Epithelial cell of prostate (primary cell): ENCODE results near the gene C1orf174.

Source experiments
- DNase-seq: peaks from one replicate; pipeline ENCODE4 v3.0.0-alpha.2; 2011; ENCODE audit warnings: low read depth, low spot score
- H3K27ac ChIP-seq: fragments of 450-650 bp; 2 replicates; pipeline ENCODE4 v1.5.1; 2017; ENCODE audit warnings: mild to moderate bottlenecking

C1orf174 gene

DNA sequence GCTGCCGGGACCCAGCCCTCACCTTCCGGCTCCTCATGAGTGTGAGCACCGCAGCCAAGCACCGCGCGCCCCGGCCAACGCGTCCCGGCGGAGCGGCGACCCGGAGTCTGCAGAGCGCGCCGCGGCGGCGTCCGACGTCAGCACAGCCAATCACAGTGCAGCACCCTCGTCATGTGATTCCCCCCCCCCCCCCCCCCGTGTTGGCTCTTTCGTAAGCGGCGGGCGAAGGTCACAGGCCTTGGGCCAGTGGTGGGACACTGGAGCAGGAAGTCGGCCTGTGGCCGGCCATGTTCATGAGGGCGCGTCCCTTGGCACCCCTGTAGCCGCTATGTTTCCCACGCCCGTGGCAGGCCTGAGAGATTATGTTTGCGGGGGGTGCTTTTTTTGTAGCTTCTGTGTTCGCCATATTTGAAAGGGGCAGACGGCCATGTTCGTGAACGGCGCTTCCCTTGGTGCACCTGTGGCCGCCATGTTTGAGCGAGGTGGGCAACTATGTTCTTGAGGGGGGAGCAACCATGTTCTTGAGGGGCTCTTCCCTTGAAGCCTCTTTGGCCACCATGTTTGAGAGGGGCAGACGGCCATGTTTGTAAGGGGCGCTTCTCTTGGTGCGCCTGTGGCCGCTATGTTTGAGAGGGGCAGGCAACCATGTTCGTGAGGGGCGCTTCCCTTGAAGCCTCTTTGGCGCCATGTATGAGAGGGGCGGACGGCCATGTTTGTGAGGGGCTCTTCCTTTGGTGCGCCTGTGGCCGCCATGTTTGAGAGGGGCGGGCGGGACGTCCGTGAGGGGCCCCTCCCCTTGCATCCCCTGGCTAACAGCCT is at the start of gene C1orf174:
Gene C1orf174 (minus strand): TSS at position 123 of the 819 bp plus-strand sequence. CDS start 86 bp downstream, at position 37.
- peak; percentile 77 for DNase-seq

DNA sequence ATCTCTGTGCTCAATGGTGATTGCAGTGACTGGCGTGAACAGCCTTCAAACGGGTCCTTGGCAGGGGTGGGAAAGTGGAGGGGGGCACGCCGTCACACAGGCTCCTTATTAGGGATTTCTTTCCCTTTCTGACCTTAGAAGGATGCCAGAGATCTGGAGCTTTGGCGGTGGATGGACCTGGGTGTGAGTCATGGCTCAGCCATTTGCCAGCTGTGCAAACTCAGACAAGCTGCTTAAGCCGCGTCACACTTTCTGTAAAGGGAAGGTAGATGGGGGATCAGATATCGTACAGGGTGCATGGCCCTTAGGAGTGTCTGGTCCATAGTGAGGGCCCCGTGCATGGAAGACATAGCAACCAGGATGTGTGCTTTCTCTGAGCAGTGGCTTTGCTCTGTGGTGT is 48.3 kb upstream of the C1orf174 start:
- DNase-seq: peak; percentile 29
- H3K27ac ChIP-seq: no peak overlapping the region

More for the DNA sequence above, at the start of gene C1orf174:
- peak within 1 kb of the TSS; percentile 95 for H3K27ac ChIP-seq

DNA sequence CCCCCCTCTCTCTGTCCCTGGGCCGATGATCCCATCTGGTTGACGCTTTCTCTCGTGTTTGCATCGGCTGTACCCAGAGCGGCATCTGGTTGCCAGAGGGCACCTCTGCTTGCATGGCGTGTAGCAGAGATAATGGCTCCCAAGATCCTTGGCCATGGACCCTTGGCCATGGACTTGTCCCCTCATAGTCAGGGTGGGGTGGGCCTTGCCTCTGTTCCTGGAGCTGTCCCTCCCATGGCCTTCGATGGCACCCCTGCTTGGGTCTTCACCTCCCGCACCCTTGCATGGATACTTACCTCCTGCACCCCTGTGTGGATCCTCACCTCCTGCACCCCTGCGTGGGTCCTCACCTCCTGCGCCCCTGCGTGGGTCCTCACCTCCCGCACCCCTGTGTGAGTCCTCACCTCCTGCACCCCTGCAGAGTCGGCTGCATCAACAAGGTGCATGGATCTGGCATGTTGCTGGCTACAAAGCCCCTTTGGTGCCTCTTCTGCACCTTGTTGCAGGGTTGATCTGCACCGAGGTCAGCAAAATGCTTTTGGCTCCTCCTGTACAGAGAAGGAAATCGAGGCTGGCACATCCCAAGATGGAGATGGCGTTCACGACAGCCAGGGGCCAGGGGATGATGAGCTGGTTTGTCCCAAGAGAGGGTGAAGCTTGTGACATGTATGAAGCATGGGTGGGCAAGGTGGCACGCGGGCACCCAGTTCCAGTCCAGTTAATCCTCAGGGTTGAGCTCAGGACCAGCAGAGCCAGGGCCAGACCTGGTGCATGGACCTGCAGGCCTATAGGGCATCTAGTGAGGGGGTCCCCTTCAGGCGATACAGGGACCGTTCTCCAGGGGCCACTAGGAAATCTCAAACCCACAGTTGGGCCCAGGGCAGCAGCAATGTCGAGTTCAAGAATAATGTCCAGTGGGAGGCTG is 46.1 kb upstream of the C1orf174 start:
- no peak for DNase-seq
- H3K27ac ChIP-seq: no peak overlapping the region

DNA sequence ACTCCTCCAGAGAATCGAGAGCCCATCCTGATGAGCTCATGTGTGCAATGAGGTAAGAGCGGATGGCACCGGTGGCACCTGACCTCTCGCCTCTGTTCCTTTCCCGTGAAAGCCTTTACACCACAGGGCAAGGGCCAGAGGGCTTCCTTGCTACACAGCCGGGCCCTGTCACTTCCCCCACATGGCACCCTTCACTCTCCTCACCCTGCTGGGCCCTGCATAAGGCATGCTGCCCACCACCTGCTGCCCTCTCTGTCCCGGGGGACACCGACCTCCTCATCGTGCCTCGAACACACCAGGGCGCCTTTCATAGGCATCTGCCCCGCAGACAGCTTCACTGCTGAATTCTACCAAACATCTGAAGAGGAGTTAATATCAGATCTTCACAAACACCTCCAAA is 45.1 kb upstream of the C1orf174 start:
- H3K27ac ChIP-seq: no peak overlapping the region
- no peak for DNase-seq

DNA sequence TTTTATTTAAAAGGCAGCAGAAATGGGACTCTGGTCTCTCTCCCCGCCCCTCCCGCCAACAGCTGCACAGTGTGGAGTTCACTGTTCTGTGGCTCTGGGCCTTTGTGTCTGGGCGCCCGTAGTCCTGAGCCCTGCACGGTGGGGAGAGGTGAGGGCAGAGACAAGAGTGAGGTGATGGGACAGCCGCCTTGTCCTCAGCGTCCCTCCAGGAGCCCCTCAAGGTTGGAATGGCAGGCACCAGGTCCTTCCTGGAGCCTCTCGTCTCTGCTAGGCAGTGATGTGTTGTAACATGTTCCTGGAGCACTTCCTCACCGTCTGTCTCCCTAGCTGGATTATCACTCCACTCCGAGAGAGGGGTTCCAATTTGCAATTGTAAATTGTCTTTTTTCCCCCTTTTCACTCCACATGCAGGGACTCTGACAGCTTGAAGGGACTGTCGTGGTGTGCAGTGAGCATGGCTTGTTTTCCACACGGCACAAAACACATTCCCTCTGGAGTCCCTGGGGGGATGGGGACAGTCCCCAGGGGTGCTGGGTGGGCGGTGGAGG is 44.6 kb upstream of the C1orf174 start:
- H3K27ac ChIP-seq: no peak overlapping the region
- no peak for DNase-seq

DNA sequence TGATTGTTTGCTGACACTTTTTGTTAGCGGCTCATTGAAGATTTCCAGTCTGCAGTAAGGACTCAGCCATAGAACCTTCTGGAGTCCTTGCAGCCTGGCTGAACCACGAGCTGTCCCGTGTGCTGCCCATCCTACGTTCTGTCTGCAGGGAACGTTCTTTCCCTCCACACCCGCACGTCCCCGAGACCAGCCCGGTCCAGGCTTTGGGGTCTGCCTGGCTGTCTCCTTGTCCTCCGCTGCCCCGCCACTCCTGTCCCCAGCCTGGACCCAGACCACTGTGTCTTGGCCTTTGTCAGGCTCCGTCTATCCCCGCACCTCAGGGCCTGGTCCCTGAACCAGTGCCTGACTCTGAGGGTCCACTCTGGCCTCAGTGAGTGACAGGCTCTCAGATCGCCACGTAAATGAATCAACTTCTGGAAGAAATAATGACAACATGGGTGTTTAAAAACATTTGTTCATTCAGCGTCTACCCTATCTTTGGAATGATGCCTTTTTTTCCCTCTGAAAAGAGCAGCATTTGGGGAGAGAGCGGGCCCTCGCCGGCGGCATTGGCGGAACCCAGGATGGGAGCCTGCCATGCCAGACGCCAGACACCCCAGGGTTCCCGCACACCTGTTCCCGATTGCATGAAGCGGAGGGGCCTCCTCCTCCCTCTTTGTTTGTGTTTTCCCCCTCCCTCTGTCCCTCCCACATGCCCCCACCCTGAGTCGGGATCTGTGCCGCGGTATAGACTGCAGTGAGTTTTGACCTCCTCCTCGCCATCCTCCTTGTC is 43.9 kb upstream of the C1orf174 start:
- DNase-seq: no peak
- H3K27ac ChIP-seq: no peak overlapping the region

DNA sequence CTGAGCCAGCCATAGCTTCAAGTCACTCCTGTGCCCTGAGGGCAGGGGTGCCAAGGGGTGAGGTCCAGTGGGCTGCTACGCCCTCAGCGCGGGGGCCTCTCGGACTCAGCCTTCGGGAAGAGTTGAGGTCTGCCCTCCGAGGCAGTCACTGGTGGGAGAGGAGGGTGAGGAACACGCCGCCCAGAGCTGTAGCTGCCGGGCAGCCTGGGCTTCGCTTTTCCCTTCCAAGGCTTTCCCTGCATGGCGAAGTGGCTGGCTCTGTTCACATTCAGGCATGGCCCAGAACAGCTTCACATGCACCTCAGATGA is 43.0 kb upstream of the C1orf174 start:
- no peak for DNase-seq
- no peak overlapping the region for H3K27ac ChIP-seq

DNA sequence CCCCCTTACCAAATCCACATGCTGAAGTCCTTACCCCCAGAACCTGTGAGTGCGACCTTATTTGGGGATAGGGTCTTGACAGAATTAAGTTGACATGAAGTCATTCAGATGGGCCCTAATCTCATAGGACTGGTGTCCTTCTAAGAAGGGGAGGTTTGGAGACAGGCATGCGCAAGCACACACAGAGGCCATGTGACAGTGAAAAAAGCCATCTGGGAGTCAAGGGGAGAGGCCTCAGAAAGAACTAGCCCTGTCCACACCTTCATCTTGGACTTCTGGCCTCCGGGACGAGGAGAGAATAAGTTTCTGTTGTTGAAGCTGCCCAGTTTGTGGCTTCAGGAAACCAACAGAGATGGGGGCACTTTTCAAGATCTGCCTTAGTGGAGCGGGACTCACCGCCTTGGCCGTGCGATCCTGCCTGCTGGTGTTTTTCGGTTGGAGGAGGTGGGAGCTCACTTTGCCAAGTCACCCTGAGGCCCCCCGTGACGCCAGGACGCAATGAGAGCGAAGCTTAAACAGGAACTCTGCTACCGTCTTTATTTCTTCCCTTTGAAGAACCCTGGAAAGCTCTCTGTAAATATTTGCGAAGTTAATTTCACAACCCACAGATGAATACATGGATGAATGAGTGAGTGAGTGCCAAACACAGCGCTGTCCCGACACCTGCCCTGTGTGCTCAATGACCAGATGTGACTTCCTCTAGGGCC is 42.5 kb upstream of the C1orf174 start:
- DNase-seq: peak; percentile 18
- H3K27ac ChIP-seq: no peak overlapping the region

DNA sequence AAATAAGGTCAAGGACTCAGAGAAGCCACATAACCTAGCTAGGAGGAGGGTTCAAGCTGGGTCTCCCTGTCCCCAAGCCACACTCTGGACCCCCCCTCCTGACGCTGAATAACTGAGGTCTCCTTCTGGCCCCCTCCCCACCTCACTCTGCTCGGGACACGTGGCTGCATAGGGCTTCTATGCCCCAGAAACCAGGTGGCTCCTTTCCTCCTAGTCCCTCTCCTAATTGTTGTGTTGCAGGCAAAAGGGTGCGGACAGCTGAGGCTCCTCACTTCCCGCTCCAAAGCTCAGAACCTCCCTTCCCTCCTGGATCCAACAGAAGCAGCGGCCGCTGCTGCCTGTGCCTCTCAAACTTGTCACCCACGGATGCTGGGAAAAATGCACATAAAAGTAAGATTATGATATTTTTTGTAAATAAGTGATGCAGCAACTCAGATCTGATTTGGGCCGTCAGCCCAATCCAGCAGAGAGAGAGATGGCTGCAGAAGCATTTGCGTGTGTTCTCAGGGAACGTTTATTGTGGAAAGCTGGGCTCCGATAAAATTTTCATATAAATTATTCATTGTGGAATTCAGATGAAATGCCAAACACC is 40.8 kb upstream of the C1orf174 start:
- no peak for DNase-seq
- no peak overlapping the region for H3K27ac ChIP-seq

DNA sequence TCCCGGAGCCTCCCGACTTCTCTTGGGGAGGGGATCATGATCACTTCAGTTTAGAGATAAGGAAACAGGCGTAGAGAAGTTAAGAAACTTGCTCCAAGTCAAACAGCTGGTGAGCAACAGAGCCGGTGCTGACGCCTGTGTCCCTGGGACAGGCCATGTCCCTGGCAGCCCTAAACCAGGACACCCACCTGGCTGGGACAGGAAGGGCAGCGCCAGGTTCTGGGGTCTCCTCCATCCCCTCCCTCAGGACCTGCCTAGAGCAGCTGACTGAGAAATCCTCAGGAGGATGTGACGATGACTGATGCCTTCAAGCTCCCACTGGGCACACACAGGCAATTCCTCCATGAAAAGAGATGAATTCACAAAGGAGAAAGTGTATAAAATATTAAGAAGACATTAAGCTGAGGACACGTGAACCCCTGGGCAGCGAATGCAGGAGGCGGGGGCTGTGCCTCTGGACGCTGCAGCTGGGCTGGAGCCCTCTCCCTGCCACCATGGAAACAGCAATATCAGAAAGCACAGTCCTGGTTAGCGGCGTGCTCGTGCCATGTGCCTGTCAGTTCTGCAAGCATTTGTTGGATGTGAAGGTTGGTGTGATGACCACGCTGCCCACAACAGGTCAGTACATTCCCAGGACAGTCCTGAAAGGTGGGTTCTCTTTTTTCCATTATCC is 40.1 kb upstream of the C1orf174 start:
- no peak overlapping the region for H3K27ac ChIP-seq
- DNase-seq: no peak

DNA sequence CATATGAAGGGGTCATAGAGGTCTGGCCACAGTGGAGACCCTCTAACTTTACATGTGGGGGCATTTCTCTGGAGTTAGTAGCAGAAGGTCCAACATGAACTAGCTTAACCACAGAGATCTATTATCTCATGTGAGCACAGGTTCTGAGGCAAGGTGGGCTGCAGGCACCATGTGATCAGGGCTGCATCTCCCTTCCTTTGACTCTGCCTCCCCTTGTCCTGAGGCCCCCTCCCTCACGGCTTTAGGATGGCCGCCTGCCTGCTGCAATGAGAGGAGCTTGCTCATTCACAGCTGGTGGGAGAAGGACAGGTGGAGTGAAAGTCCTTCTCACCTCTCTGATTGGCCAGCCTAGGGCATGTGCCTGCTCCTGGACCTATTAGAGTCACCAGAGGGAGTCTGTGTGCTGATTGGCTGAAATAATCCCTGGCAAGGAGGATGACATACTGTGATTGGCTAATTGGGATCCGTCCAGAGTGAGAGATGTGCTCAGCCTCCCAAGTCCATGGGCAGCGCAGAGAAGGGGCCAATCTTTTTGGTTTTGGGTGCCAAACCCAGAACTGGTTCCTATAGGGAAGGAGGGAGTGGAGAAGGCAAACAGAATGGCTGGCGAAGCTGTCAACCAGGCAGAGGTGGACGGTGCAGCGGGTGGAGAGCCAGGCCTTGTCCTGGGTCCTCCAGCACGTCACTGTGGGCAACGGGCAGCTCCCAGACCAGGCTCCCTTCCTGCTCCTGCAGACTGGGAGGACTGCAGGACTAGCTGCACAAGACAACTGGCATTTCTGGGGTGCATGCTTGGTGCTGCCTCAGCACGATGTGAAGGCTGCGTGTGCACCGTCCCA is 39.4 kb upstream of the C1orf174 start:
- no peak overlapping the region for H3K27ac ChIP-seq
- no peak for DNase-seq

DNA sequence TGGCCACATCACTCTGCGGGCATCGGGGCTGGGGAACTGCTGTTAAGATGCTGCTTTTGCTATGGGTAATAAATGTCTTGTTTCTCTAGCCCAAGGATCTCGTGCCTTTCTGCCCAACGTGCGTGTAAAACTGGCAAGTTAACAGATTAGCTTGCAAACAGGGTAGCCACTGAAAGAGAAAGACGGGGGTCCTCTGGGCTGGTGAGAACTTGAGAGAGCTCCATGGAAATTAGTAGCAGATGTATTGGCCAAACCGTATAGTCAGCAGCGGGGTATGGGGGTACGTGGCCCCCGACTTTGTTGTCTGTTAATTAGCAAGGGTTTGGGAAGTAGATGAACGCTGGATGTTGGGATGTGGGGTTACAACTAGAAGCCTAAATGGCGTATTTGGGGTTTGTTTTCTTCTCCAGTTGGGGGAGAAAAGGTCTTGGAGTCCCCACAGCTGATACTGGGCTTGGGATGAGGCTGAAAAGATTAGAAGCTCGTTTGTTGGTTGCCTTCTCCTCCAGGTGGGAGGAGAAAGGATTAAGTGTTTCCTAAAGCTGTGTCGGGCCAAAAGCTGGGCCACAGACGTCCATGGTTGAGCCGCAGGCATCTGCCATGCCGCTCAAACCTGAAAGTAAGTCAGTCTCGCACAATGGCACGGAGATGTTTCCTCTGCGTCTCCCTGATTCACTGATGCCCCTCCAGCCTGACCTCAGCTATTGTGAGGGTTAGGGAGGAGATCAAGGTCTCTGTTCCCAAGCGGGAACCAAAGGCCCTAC is 32.3 kb upstream of the C1orf174 start:
- DNase-seq: no peak
- no peak overlapping the region for H3K27ac ChIP-seq

DNA sequence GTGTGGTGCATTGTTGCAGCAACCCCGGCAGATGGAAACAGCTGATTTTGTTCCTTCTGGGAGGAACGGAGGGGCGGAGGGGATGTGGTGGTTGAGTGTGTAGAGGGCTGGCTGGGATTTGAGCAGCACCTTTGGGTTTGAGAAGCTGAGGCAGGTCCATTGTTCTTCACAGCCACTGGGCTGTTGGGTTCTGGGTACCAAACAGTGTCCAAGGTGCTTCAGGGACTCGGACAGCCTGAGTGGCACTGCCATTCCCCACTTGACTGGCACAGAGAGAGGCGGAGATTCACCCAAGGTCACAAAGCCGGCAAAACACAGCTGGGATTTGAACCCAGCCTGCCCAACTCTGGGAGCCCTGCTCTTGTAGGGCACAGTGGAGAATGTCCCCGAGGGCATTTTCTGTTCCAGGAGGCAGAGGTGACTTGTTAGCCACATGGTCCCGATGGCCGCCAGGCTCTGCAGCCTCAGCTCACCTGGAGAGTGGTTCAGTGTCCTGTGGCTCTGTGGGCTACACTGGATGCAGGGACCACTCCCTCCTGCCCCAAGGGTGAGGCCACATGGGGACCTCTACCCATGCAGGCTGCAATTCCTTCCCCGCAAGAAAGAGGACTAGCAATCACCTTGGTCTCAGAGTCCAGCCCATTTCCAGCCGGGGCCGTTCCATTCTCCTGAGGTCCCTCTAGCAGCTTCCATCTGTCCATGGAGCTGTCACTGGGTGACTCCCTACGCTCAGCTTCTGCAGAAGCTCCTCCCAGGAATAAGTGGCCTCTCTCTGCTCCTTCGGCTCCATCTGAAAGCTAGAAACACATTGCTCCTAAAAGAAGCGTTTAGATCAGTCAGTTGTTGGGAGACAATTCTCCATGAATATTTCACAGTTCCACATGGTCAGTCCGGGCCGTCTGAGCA is 31.2 kb upstream of the C1orf174 start:
- DNase-seq: no peak
- H3K27ac ChIP-seq: no peak overlapping the region

DNA sequence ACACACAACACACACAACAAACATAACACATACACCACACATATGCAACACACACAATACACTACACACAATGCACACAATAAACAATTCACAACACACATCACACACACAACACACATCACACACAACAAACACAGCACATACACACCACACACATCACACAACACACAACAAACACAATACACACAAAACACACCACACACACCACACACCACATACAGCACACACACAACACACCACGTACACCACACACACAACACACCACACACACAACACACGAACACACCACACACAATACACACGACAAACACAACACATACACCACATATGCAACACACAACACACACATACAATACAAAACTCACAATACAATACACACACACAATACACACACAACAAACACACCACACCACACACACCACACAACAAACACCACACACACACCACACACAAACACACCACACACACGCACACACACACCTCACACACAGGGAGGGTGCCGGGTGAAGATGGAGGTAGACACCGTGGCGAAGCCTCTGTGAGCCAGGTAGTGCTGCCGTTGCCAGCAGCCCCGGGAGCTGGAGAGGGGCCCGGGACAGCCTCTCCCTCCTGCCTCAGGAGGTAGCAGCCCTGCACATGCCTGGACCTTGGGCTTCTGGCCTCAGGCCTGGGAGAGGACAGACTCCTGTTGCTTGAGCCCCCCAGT is 30.4 kb upstream of the C1orf174 start:
- no peak overlapping the region for H3K27ac ChIP-seq
- no peak for DNase-seq

DNA sequence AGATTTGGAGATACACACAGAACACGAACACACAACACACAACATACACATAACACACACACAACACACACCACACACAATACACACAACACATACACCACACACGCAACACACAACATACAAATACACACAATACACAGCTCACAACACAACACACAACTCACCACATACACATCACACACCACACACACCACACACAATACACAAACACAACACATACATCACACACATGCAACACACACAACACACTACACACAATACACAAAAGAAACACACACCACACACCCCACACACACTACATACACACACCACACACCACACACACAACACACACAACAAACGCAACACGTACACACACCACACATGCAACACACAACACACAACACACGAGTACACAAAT is 29.1 kb upstream of the C1orf174 start:
- no peak for DNase-seq
- no peak overlapping the region for H3K27ac ChIP-seq

DNA sequence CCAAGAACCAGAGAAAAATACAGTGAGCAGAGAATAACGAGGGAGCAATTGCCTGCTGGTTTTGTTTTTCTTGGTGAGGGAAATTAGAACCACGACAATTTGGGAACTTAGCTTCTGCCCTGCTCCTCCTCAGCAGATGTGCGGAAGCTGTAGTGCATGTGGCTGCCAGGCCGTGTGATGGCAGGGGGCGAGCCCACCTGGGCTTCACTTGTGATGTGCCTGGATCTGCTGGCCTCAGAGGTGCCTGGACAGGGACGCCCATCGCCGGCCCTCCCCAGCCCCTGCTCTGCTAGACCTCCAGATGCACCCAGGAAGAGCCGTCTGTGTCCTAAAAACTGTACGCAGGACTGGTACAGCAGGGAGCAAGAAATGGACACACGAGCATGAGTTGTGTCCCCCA is 28.5 kb upstream of the C1orf174 start:
- no peak for DNase-seq
- no peak overlapping the region for H3K27ac ChIP-seq
